ENCODE measurements around the gene TPK1. TPM values are rescaled to one million over a fixed set of nuclear protein-coding genes. Genes with fewer than 3 reads are reported as not detected.

Gene TPK1
- total and polyA plus RNA-seq, 2 of the 4 experiments (the other 2 are of a cell fraction), result 0.38 to 1.8 TPM

- no peak overlapping the region for H2BK20ac ChIP-seq (ENCODE audit: low read depth, low read length)
- no peak overlapping the region for H3K23ac ChIP-seq (ENCODE audit: low read depth, low read length)
- no peak overlapping the region for H4K91ac ChIP-seq (ENCODE audit: insufficient read depth, low read depth, low read length)
- no peak overlapping the region for H4K5ac ChIP-seq (ENCODE audit: low read depth, low read length)
- no peaks in the 10 kb centered on the region for H3K27me3 ChIP-seq (ENCODE audit: control insufficient read depth, insufficient read depth, low read length)
- H4K8ac ChIP-seq (ENCODE audit: low read depth in 2 of 2, low read length in 2 of 2), result no peak overlapping the region
- H4K20me1 ChIP-seq (ENCODE audit: insufficient read depth, low read length), result no peaks in the 10 kb centered on the region
- no peaks in the 10 kb centered on the region for H3K36me3 ChIP-seq (ENCODE audit: control insufficient read depth, insufficient read depth, low read length)
- H3K4me3 ChIP-seq (ENCODE audit: insufficient read depth, low read depth, low read length), result no peak overlapping the region
- H3K14ac ChIP-seq (replicated peaks; ENCODE audit: low read depth, low read length), result no peak overlapping the region
- no peak overlapping the region for H2BK15ac ChIP-seq (ENCODE audit: low read depth, low read length)
- no peak overlapping the region for H2AFZ ChIP-seq (replicated peaks; ENCODE audit: low read length, poor library complexity)
- H2BK5ac ChIP-seq (ENCODE audit: low read depth, low read length, poor library complexity, severe bottlenecking), result no peak overlapping the region
- TF ChIP-seq MAZ (IDR thresholded peaks at IDR 0.05; ENCODE audit: borderline replicate concordance, low read depth, low read length), result no peak
- TF ChIP-seq MAFK (IDR thresholded peaks at IDR 0.05; ENCODE audit: low read depth, low read length), result no peak
- TF ChIP-seq BHLHE40 (IDR thresholded peaks at IDR 0.05; ENCODE audit: low read depth, low read length), result no peak
- no TSS peak for BruUV-seq (replicated peaks)
- WGBS, 2 experiments (ENCODE audit: extremely low coverage in 2 of 2, insufficient read length in 1 of 2), result no CpG with 5 or more reads among the region's 3 CpGs
- intact Hi-C loops (cut with micrococcal nuclease), result no loop called here
- no peak overlapping the region for H3K18ac ChIP-seq (ENCODE audit: low read depth, low read length)
- no peak overlapping the region for H3K27ac ChIP-seq (ENCODE audit: insufficient read depth, low read length)
- DNase-seq (no peak), ATAC-seq (ENCODE audit: low read depth) (no peak)
- H3K9me1 ChIP-seq (ENCODE audit: insufficient read depth, low read length), result no peaks in the 10 kb centered on the region
- peaks cover 19% of the 10 kb centered on the region for H3K9me3 ChIP-seq (ENCODE audit: control insufficient read depth, insufficient read depth, low read length)
- H2BK120ac ChIP-seq (ENCODE audit: low read depth, low read length), result no peak overlapping the region
- dilution Hi-C loops (cut with HindIII; ENCODE audit: low sequenced_read_pairs, unreplicated experiment), result no loop called here
- no peak overlapping the region for H2AK9ac ChIP-seq (replicated peaks; ENCODE audit: low read depth, low read length, poor library complexity)
- in situ Hi-C loops (cut with MboI; ENCODE audit: low sequenced_read_pairs), result no loop called here
- H2AK5ac ChIP-seq (ENCODE audit: low read depth, low read length), result no peak overlapping the region
- ChIA-PET CTCF (interaction anchor here (0.6 kb wide), 1 partner anchor 1869 kb away, joined by 3 read pairs; no protein-coding TSS in a partner anchor), POLR2A (ENCODE audit: unreplicated experiment) (no interaction called here)
- no peak overlapping the region for H3K4ac ChIP-seq (ENCODE audit: low read depth, low read length)
- H3K79me1 ChIP-seq (ENCODE audit: low read depth in 1 of 2, low read length in 2 of 2), result no peaks in the 10 kb centered on the region
- no peak overlapping the region for H3K56ac ChIP-seq (ENCODE audit: extremely low read depth, insufficient read depth, low read length)
- no peak overlapping the region for H3K9ac ChIP-seq (ENCODE audit: low read depth, low read length)
- H3K4me2 ChIP-seq (ENCODE audit: low read depth, low read length), result no peak overlapping the region
- no peaks in the 10 kb centered on the region for H3K4me1 ChIP-seq (ENCODE audit: control insufficient read depth, insufficient read depth, low read length)
These were observed 115.1 kb downstream of the TPK1 start for GRCh38 chr7:144720710-144721109.
